ENCODE data around the gene GPR84. TPM values are rescaled to one million over a fixed set of nuclear protein-coding genes. Genes with fewer than 3 reads are reported as not detected.

Gene GPR84
- total and polyA plus RNA-seq, 2 experiments from 2014 or later: not detected

DNA sequence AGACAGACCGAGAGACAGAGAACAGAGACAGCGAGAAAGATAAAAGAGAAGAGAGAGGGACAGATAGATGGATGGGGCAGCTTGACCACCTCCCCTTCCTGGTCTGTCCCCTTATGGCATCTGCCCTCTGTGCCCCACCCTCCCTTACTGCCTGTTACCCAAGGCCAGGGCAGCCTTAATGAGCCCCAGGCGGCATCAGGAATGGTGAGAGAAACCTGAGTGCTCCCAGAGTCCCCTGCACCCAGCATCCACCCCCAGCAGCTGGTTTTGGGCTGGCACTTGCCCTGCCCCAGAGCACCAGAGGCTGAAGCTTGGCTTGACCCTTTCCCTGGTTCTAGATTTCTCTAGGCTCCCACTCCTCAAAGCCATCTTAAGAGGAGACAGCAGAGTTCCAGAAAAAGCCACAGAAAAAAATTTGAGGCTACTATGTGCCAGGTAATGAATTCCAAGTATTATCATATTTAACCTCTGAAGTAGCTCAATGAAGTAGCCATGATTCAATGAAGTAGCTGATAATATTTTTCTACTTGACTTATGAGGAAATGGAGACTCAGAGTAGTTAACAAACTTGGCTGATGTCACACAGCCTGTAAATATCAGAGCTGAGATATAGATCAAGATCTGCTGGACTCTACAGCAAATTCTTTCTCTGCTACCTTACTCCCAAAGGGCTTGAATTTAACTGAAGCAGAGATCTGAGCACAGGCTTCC is 22.3 kb upstream of the GPR84 start:
- Mint-ChIP-seq H3K4me3 (peak overlapping the region; percentile 8; the same call in 2 of the 3 replicates), H3K4me1 (peaks cover 65% of the 10 kb centered on the region), H3K9me3 (no peaks in the 10 kb centered on the region), H3K27ac (0 out of 2 replicates have a peak overlapping the region, but pooled peaks have one; percentile 14), H3K27me3 (ENCODE audit: insufficient read depth, low read depth, poor library complexity) (peaks cover 14% of the 10 kb centered on the region), H3K36me3 (ENCODE audit: low read depth) (peaks cover 7% of the 10 kb centered on the region; the same call in 2 of the 3 replicates)
- TF ChIP-seq JUNB (IDR thresholded peaks at IDR 0.05; ENCODE audit: unreplicated experiment) (no peak), CREB1 (CRISPR knock-in tag; IDR thresholded peaks at IDR 0.05; ENCODE audit: low read depth) (no peak), STAT1 (IDR thresholded peaks at IDR 0.05; ENCODE audit: unreplicated experiment) (no peak), EZH2phosphoT487 (IDR thresholded peaks at IDR 0.05; ENCODE audit: unreplicated experiment) (no peak), ZNF331 (CRISPR knock-in tag; IDR thresholded peaks at IDR 0.05; ENCODE audit: low read depth) (no peak), NANOG (IDR thresholded peaks at IDR 0.05; ENCODE audit: borderline replicate concordance) (no peak), CTCF (conservative IDR thresholded peaks at IDR 0.05; ENCODE audit: low read depth in 2 of 2) (no peak), POLR2AphosphoS5 (IDR thresholded peaks at IDR 0.05; ENCODE audit: low read depth) (no peak), EZH2 (IDR thresholded peaks at IDR 0.05; ENCODE audit: low read depth, unreplicated experiment) (no peak), ZNF114 (CRISPR knock-in tag; IDR thresholded peaks at IDR 0.05) (no peak), REST (IDR thresholded peaks at IDR 0.05; ENCODE audit: unreplicated experiment) (no peak), ETS1 (IDR thresholded peaks at IDR 0.05) (no peak)
- TF ChIP-seq, protein P1, sequence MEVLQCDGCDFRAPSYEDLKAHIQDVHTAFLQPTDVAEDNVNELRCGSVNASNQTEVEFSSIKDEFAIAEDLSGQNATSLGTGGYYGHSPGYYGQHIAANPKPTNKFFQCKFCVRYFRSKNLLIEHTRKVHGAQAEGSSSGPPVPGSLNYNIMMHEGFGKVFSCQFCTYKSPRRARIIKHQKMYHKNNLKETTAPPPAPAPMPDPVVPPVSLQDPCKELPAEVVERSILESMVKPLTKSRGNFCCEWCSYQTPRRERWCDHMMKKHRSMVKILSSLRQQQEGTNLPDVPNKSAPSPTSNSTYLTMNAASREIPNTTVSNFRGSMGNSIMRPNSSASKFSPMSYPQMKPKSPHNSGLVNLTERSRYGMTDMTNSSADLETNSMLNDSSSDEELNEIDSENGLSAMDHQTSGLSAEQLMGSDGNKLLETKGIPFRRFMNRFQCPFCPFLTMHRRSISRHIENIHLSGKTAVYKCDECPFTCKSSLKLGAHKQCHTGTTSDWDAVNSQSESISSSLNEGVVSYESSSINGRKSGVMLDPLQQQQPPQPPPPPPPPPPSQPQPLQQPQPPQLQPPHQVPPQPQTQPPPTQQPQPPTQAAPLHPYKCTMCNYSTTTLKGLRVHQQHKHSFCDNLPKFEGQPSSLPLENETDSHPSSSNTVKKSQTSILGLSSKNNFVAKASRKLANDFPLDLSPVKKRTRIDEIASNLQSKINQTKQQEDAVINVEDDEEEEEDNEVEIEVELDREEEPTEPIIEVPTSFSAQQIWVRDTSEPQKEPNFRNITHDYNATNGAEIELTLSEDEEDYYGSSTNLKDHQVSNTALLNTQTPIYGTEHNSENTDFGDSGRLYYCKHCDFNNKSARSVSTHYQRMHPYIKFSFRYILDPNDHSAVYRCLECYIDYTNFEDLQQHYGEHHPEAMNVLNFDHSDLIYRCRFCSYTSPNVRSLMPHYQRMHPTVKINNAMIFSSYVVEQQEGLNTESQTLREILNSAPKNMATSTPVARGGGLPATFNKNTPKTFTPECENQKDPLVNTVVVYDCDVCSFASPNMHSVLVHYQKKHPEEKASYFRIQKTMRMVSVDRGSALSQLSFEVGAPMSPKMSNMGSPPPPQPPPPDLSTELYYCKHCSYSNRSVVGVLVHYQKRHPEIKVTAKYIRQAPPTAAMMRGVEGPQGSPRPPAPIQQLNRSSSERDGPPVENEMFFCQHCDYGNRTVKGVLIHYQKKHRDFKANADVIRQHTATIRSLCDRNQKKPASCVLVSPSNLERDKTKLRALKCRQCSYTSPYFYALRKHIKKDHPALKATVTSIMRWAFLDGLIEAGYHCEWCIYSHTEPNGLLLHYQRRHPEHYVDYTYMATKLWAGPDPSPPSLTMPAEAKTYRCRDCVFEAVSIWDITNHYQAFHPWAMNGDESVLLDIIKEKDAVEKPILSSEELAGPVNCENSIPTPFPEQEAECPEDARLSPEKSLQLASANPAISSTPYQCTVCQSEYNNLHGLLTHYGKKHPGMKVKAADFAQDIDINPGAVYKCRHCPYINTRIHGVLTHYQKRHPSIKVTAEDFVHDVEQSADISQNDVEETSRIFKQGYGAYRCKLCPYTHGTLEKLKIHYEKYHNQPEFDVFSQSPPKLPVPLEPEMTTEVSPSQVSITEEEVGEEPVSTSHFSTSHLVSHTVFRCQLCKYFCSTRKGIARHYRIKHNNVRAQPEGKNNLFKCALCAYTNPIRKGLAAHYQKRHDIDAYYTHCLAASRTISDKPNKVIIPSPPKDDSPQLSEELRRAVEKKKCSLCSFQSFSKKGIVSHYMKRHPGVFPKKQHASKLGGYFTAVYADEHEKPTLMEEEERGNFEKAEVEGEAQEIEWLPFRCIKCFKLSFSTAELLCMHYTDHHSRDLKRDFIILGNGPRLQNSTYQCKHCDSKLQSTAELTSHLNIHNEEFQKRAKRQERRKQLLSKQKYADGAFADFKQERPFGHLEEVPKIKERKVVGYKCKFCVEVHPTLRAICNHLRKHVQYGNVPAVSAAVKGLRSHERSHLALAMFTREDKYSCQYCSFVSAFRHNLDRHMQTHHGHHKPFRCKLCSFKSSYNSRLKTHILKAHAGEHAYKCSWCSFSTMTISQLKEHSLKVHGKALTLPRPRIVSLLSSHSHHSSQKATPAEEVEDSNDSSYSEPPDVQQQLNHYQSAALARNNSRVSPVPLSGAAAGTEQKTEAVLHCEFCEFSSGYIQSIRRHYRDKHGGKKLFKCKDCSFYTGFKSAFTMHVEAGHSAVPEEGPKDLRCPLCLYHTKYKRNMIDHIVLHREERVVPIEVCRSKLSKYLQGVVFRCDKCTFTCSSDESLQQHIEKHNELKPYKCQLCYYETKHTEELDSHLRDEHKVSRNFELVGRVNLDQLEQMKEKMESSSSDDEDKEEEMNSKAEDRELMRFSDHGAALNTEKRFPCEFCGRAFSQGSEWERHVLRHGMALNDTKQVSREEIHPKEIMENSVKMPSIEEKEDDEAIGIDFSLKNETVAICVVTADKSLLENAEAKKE (CRISPR knock-in tag; IDR thresholded peaks at IDR 0.05): no peak
- ATAC-seq (no peak), DNase-seq (ENCODE audit: low spot score) (no peak)
- no peaks in the 10 kb centered on the region for H3K79me2 ChIP-seq (replicated peaks; ENCODE audit: insufficient read depth)
- peaks cover 66% of the 10 kb centered on the region for H3K4me1 ChIP-seq (ENCODE audit: insufficient read depth)
- no peaks in the 10 kb centered on the region for H4K20me1 ChIP-seq (replicated peaks; ENCODE audit: insufficient read depth)
- peaks cover 5% of the 10 kb centered on the region; the same call in 1 of the 2 replicates for H3K36me3 ChIP-seq (ENCODE audit: insufficient read depth)
- H3K9me2 ChIP-seq (ENCODE audit: insufficient read depth): no peaks in the 10 kb centered on the region
- H3K4me2 ChIP-seq: peak overlapping the region; percentile 97
- no peak overlapping the region for H3K27ac ChIP-seq (ENCODE audit: low read depth)
- H3K27me3 ChIP-seq (ENCODE audit: insufficient read depth): 0 out of 2 replicates have a peak, but pooled peaks cover 2% of the 10 kb centered on the region
- peaks cover 15% of the 10 kb centered on the region; the same call in 1 of the 2 replicates for H3F3A ChIP-seq (replicated peaks; ENCODE audit: low read depth)
- 0 out of 2 replicates have a peak overlapping the region, but pooled peaks have one; percentile 47 for H3K4me3 ChIP-seq
- no peak overlapping the region for H2AFZ ChIP-seq
